ENCODE results near the gene ATP10B.
"Not testable (repeated sequence)": the region's sequence is repeated elsewhere in the genome, so short reads cannot be mapped to it uniquely, and the experiment has no call there.

The ATP10B gene

DNA sequence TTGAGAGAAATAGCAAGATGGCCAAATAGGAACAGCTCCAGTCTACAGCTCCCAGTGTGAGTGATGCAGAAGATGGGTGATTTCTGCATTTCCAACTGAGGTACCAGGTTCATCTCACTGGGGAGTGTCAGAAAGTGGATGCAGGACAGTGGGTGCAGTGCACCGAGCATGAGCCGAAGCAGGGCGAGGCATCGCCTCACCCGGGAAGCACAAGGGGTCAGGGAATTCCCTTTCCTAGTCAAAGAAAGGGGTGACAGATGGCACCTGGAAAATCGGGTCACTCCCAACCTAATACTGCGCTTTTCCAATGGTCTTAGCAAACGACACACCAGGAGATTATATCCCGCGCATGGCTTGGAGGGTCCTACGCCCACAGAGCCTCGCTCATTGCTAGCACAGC, 39.0 kb downstream of the ATP10B start:
- DNase-seq, result not testable (repeated sequence)

DNA sequence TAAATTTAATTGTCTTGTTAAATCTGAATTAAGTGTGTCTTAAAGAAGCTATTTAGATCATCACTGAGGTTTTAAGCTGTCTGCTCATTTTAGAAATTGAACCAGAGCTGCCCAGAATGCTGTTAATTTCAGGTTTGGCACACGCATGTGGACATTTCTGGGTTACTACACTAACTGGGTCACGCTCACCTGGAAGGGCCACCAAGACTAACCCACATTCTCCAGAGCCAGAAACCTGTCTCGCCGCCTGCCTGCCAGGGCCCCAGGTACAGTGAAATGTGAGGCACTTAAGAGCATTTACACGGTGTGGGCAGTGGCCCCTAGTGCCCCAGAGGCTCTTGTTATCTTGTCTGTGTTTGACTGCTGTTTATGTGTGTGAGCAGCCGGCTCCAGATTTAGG, 46.6 kb downstream of the ATP10B start:
- no peak for DNase-seq

DNA sequence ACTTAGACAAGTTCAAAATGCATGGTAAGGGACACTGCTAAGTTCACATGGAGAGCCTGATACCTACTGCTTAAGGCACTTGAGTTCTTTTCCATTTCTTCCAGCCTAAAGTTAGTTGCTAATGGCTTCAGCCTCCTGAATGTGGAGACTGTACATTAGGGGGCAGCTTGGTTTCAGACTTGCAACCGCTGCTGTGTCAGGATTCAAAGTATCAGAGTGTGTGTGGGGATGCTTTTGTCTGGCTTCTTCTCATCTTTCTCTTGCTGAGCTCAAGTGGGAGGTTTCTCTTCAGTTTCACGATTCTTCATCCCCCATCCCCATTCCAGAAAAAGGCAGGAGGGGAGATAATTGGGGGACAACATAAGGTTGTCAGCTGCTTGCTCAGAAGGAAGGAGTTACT, 49.4 kb downstream of the ATP10B start:
- DNase-seq, result no peak

DNA sequence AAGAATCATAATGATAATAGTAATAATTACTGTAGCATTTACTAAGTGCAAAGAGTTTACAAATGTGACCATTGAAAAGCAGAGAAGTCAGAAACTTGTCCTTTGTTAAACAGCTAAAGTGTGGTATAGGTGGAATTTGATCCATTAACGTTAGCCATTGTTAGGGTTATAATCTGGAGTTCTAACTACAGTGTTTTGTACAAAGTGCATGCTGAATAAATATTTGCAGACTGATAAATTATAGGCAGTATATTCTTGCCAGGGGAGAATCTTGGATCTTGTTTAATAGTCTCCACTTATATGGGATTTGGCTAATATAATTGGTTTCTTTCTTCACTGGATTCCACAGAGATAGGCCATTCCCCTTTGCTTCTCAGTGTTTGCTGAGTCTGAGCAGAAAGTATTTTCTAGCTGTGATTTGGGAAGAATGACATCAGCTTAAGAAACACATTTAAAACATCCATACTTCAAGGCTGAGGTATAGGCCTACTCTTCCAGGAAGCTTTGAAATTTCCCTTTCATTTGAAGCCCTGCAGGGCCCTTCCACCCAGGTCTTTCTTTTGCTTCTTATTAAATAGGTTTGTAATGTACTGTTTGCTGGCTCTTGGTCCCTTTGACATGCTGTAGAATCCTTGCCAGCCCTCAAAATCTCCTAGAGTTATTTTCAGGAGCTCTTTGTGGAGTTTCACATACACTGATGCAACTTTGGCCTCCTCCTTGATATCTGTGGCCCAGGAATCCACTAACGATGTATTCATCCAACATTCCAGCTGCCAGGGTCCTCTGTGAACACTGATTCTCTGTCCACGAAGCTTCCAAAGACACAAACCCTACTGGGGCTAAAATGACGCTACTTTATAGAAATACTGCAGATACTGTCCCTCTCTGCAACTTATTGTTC, 51.4 kb downstream of the ATP10B start:
- DNase-seq, result no peak

DNA sequence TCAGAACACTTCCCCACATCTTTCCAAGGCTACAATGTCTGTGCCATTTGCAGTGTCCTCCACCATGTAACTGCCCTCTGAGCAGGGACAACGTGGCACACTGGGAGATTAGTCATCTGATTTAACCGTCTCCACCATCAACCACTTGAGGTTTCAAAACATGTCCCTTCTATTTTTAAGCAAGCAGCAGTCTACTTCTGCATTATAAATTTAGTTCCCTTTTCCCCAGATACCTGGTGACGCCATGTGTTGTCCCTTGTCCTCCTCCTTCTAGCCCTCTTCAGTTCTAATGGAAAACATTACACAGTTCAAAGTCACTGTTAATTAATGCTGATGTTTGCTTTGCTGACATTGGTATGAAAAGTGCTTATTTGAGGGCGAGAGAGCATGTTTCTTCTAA, 52.8 kb downstream of the ATP10B start:
- no peak for DNase-seq

DNA sequence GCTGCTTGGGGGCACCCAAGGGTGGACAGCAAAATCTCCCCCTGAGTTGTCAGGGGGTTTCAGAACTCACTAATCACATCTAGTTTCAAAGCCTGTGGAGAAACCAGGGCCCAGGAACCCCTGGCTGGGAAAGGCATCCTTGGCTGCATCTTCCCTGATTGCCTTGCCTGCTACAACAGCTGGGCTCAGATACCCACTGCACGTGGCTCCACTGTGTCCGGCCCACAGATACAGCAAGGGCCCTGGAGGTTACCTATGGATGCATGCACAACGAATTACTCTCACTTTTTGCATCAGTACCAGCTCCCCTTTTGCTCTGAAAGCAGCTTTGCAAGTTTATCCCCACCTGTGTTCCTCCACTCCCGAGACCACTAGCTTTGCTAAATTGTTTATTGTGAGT, 55.0 kb downstream of the ATP10B start:
- DNase-seq, result no peak

DNA sequence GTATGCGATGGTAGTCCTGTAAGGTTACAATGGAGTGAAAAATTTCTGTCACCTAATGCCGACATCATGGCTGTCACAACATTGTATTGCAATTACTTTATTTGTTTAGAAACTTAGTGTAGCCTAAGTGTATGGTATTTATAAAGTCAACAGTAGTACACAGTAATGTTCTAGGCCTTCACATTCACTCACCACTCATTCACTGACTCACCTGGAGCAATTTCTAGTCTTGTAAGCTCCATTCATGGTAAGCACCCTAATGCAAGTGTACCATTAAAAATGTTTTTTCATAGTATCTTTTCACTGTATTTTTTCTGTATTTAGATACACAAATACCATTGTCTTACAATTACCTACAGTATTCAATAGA, 58.5 kb downstream of the ATP10B start:
- no peak for DNase-seq

DNA sequence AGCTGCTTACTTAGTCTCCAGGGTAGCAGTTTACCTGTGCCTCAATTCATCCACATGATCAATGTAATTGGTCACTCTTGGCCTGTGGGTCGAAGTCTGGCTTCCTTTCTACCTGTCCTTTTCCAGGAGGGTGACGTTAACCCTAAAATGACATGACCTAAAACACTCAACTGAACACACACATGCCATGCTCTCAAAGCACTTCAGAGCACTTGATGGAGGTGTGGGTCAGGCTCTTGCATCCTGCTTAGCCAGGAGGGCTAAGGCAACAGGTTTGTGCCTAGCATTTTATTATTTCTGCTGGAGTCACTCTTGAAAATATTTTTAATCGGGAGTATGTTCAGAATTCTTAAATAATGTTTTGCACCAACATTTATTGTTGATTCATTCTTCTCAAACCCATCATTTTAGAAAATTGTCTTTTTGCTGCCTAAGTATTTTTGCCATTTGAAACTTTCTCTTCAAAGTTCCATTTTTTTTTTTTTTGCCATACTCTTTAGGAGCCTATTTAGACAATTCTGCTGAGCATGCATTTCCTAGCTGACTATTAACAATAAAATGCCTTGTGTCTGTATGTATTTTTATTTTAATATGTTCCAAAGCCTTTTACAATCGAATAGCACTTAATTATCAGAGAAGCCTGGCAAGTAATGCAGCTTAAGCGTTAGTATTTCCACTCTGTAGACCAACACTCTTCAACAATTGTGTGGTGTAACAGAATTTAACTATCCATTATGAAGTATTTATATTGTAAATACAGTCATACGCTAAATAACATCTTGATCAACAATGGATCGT, 59.1 kb downstream of the ATP10B start:
- DNase-seq, result no peak

DNA sequence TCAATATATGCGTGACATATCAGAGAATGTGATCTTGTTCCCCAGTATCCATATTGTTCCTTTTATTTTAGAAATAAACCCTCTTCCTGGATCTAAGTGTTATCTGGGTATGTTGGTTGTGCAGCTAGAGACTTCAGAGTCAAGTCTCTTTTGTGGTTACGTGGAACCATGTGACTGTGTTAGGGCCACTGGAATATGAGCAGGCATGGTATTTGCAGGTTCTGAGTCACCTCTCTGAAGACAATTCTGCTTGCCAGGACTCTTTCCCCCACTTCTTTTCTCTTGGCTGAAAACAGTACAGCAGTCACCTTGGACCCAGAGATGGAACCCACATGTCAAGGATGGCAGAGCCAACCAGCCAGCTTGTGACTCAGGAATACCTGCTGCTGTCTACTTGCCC, 59.7 kb downstream of the ATP10B start:
- no peak for DNase-seq

DNA sequence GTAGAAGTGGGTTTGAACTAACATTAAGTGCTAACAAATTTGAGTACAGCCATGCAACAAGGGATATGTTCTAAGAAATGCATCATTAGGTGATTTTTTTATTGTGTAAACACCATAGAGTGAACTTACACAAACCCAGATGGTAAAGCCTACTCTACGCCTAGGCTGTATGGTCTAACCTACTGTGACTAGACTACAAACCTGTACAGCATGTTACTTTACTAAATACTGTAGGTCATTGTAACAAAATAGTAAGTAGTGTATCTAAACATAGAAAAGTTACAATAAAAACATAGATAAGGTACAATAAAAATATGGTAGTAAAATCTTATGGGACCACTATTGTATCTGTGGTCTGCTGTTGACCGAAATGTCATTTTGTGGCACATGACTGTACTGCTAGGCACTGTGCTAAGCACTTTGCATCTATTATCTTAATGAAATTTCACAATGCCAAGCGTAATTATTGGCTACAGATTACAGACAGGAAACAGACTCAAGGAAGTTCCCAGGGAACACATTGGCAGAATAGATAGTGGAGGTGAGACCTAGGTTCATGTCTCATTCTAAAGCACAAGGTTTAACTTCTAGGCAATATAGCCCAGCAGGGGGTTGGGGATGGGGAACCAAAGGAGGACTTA, 62.7 kb downstream of the ATP10B start:
- DNase-seq, result no peak

DNA sequence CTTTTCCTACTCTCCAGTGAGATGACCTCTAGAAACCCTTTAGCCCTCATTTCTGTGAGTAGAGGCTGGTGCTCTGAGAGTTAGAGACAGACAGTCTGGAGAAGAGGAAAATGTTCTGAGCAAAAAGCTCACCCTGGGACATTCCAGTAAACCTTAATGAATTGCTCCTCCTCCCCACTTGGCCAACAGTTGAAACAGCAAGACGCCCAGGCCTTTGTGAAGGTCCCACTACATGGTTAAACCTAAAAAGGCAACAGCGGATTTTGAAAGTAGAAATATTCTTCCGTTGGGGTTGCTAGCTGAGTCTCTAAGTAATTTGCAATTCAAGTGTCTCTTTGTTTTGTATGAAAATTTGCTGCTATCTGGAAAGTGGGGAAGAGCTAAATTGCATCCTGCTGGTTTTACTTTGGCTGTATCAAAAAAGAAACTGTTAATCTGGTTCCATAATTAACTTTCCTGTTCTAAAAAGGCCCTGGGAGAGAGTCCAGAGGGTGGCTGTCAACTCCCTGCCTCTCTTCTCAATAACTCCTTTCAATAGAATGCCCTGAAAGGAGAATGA, 63.8 kb downstream of the ATP10B start:
- no peak for DNase-seq

DNA sequence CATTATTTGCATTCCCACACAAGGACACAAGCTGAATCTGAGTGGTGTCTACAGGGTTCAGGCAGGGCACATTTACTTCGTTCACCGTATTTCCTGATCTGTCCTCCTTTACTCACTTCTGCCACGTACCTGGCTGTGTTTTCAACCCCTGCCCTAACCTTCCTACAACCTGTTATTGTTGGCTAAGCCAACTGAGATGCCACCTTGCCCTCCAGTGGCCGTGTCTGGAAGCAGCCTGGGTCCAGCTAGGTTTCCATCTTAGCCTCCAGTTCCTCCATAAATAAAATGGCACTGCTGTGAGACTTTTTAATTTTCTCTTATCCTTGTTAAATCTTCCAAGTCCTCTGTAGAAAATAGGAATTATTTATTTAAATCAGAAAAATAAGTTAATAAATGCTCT, 64.8 kb downstream of the ATP10B start:
- DNase-seq, result peak; percentile 14

DNA sequence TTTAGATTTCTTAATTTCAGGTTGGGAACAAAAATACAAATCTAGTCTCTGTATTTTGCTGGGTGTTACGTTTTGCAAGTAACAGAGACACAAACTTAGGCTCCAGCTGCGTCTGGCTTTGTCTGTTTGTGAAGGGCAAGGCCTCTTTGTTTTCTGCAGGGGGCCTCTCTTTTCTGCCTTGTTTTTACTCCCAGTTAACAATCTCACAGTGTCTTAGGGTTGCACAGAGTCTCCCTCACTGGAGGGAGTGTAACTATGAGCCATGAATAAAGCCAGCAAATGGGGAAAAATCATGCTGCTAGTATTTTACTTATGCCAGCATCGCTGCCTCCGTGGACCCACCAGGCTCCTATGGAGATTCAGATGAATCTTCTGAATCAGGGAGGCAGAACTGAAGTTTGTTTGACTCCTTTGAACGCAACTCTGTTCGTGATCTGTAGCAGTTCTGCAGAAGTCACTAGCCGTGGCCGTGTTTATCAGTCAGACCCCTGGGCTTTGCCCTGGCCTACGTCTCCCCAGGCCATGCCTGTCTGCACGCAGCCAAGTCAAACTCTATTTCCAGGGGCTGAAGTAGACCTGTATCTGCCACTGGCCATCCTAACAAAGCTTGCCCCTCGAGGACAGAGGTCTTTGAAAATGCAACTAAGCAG, 77.2 kb downstream of the ATP10B start:
- DNase-seq, result no peak

DNA sequence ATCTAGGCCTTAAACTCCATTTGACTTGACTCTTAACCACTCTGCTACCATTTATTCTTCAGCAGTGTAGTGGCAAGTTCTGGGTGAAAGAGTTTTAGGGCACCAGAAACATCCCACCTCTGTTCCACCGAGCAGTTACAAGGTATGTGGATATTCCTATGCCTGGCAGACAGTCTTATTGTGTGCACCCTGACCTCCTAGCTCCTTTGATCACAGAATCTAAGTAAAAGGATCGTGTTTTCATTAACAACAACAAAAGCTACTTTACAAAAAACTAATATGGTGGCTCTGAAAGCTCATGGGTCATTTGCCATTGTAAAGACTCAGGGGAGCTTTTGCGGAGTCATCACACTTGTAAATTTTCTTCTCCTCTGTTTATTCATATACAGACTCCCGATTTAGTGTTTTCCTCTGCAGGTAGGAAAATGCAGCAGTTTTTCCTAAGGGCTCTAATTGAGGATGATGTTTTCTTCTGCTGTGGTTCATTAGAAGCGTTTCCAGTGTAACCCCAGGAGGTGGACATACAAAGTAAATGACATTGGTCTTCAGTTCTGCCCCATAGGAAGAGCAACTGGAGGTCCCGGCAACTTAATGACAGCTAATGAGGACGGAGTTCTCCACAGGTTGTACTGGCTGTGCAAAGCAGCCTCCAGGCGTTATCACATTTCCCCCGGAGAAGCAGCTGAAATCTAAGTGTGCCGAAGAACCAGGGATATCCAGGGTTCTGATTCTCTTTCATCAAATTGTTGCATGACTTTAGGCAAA, 78.2 kb downstream of the ATP10B start:
- DNase-seq, result no peak

DNA sequence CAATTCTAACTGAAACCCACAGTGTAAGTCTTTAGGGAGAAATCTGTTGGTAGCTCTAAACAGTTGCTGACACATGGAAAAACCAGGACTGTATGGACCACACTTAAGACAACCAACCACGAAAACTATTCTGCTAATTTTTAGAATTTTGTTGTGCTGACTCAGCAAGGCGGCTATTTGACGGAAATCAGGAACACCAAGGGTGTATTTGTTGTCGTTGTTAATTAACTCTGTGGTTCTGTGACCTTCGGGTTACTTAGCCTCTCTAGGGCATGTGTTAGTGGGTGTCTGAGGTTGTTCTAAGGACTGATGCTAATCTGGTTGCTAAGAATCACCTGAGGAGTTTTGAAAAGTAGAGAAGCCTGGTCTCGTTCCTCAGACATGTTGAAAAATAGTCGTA, 79.2 kb downstream of the ATP10B start:
- DNase-seq, result no peak

DNA sequence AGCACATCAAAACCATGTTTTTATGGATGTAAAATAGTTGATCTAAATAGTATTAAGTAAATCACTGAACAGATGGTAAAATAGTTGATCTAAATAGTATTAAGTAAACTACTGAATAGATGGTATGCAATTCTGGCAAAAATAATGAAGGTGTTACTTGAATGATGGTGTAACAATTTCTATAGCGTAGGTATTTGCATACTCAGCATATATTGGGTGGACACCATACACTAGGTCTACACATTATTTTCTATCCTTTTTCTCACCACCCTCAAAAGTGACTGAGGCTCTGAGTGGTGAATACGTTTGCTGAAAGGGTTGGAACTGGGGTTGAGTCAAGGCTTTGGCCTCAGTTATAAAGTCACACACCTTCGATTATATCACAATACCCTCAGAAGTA, 81.3 kb downstream of the ATP10B start:
- no peak for DNase-seq

DNA sequence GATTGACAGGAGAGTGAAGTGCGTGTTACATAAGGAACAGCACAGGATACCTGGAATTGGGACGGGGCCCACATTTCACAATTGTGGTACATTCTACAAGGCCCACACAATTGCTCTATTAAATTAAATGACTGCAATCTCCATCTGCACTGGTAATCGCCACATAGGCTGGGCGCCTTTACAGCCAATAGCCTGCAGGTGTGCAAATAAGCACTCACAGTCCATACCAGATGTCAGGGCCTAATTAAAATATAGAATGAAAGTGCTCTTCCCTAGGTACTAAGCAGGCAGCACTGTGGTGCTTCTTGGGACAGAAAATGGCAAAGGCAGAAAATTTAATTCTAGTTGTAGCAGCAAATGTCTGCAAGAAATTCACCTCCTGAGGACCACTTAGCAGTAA, 82.7 kb downstream of the ATP10B start:
- no peak for DNase-seq

DNA sequence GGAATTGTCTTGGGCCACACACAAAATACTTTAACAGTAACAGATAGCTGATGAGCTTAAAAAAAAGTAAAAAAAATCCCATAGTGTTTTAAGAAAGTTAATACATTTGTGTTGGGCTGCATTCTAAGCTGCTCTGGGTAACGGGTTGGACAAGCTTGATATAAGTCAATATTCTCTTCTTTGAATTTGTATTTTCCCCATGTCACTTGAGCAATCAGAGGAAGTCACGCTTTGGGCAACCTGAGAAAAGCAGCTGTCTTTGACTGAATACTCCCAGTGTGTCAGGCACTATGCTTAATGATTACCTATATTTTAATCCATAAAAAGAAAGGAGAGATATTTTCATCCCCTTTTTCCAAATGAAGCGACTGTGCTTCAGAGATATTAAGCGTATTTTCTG, 84.9 kb downstream of the ATP10B start:
- no peak for DNase-seq

DNA sequence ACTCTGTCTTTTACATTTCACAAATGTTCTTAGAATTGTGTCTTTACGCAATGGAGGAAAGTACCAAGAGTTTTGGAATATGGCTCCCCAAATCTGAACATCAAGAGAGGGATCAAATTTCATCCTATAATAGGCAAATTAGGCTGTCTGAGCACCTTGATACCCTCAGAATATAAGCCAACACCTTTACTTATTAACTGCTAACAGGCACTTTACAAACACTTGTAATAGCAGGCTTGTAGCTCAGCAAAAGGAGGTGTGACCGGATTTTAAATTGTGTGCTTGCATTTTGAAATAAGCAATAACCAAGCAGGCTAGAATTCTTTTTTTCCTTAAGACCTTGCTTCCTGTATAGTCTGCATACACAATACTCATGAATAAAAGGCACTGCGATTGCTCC, 92.0 kb downstream of the ATP10B start:
- DNase-seq, result no peak

DNA sequence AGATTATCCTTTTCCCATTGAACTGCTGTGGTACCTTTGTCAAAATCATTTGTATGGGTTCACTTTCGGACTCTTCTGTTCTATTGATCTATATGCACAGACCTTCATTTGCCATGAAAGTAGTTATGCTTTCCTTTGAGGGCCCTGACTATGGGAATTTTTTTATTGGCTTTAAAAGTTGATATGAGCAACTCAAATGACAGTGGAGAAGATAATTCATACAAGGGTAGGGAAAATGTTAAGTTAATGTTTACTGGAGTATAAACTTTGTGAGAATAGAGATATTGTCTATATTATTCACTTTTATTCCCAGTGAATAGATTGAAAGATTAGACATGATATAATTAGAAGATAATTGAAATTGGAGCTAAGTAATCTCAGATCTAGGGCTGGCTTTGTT, 94.8 kb downstream of the ATP10B start:
- no peak for DNase-seq

DNA sequence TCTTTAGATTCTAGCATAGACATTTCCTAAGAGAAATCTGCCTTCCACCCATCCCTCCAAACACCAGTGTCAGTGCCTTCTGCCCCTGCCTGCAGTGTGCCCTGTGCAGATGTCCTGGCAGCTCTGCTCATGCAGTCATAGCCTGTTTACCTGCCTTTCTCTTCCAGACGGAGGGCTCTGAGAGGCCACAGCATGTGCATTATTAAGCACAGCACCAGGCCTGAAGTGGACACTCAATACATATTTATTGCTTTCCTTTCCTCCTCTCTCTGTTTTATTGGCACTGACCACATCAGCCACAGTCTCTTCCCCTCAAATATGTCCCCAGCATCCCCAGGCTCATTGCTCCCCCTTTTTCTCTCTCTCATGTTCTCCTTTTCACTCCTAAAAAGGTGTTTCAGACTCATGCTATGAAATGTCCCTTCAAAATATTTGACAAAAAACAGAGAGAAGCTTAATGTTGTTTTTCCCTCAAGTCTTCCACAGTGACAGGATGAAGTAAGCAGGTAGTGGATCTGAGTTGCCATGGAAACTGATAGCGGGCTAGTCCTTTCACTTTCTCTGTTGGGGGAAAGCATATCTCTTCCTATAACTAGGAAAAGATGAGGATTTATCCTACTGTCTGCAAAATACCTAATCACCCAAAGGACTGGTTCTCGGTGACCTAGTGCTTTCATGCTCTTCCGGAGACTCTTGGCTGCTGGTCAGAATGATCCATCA, 100.9 kb downstream of the ATP10B start:
- DNase-seq, result no peak

DNA sequence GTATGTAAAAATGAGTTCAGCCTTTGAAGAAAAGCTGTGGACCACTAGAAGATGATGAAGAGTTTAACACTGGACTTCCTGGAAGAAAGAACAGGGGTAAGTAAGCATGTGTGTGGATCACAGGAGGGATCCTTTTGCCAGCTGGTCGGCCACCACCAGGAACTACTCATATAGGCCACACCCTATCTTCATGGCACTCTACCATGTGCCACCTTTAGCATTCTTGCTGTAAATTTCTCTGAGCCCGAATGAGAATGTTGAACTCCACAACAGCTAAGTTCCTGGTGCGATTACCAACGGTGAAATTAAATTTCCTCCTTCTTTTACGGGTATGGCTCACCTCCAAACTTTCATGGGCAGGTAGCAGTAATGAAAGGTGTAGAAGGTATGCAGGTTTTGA, 102.3 kb downstream of the ATP10B start:
- DNase-seq, result no peak
